ENCODE measurements around the gene ARFGAP3.
"Not testable (repeated sequence)": the region's sequence is repeated elsewhere in the genome, so short reads cannot be mapped to it uniquely, and the experiment has no call there.

The ARFGAP3 gene

DNA sequence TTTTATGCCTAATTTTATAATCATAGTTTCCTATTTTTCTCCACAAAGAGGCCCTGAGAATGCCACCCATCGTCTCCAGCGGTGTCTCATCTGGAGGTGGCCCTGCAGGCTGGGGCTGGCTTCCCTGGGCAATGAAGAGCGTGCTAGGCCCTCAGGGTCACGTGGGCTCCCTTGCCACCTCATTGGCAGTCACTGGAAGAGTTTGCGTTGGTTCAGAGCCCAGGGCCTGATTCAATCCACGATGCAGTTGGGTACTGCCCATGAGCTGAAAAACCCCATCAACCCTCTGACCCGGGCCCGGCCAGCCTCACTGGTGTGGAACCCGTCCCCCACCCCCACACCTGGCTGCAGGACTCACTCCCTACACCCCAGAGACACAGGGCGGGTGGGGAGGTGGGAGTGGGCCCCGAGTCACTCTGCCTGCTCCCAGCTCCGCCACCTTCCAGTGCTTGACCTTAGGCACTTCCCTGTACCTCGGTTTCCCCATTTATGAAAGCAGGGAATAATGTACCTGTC is 93.0 kb downstream of the ARFGAP3 start:
- FAIRE-seq, result no peak

DNA sequence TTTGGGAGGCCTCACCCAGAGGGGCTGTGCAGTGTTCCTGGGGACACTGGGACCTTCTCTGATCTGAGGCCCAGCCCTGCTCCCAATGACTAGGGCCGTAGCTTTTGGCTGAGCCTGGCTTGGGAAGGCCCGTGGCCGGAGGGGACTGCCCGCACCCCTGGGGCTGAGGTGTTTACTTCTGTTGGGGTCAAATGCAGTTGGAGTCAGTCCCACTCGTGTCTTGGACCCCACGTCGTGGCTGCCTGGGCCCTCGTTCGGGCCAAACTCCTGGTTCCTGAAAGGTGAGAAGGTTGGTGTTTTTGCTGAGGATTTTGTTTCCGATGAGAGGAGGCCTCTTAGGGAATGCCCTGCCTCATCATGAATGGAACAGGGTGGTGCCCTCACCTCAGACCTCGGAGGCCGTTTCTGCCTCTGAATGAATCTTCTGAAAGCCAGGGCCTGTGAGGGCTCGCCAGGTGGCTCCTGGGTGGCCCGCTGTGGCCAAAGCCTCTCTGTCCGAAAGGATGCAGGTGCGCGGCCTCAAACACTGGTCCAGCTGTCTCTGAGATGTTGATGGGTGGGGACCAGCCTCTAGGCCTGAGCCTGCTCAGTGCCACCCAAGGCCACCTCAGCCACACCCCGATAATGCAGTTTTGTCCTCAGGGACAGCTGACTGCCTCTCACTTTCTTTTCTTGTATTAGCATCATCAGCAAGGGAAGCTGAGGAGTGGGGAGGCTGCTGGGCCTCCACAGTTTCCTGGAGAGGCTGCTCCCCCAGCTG is 96.1 kb downstream of the ARFGAP3 start:
- FAIRE-seq, result no peak

DNA sequence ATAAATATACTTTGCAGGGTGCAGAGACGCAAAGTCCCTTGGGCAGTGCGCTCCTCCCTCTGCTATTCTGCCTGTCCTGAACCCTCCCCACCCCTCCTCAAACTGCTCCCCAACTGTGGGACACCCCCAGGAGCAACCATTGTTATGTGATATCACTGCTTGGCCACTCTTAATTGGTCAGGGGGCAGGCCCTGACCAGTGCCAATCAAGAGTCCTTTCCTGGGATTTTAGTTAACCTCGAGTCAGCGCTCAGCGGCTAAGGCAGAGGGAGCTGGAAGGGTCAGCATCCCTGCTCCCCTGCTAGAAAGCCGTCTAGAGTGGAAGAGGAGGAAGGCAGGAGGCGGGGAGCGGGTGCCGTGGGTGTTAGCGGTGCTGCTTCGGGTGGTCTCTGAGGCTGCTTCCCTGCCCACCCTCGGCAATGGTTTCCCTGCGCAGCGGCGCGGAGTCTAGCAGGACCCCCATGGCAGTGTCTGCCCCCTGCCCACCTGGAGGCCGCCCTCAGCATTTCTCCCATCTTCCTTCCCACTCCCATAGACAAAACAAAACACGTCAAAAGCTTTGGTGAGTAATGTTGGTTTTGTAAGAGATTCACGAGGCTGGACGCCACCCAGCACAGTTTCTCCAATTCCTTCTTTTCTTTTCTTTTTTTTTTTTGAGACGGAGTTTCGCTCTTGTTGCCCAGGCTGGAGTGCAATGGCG is 98.0 kb downstream of the ARFGAP3 start:
- FAIRE-seq, result no peak

DNA sequence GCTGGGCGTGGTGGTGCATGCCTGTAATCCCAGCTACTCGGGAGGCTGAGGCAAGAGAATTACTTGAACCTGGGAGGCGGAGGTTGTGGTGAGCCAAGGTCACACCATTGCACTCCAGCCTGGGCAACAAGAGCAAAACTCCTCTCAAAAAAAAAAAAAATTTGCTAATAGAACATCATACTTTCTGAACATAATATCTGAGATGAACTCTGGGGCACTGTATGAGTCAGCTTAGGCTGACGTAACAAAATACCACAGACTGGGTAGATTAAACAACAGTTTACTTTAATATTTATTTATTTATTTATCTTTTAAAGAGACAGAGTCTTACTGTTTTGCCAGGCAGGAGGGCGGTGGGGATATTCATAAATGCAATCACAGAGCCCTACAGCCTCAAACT is 101.5 kb downstream of the ARFGAP3 start:
- not testable (repeated sequence) for FAIRE-seq

DNA sequence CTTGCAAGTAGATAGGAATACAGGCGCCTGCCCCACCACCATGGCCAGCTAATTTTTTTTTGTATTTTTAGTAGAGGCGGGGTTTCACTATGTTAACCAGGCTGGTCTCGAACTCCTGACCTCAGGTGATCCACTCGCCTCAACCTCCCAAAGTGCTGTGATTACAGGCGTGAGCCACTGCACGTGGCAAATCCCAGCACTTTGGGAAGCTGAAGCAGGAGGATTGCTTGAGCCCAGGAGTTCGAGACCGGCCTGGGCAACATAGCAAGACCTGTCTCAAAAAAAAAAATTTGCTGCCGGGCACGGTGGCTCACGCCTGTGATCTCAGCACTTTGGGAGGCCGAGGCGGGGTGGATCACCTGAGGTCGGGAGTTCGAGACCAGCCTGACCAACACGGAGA is 102.0 kb downstream of the ARFGAP3 start:
- not testable (repeated sequence) for FAIRE-seq

DNA sequence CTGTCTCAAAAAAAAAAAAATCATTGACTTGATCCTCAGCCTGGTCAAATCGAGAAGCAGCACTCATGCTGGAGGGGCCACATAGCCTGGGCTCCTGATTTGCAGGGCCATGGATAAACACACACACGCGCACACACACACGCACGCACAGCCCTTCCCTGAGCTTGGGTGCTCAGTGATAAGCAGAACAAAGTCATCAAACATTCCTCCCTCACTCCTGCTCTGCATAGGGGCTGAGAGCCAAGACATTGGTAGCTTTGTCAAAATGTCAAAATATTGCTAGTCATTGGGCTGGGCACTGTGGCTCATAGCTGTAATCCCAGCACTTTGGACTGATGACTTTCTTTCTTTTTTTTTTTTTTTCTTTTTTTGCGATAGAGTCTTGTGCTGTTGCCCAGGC is 102.4 kb downstream of the ARFGAP3 start:
- FAIRE-seq, result no peak

DNA sequence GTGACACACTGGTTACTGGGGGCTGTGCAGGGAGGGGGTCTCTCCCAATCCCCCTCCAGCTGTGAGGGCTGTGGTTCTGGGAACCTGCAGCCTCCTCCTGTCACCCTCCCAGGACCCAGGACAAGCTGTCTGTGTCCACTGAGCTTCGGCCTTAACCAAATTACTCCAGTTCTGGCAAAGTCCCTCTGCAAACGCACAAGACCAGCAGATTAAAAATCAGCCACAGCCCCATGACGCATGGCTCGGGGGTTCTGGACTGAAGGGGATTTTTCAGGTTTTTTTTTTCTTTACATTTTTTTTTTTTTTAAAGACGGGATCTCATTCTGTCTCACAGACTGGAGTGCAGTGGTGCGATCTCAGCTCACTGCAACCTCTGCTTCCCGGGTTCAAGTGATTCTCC is 104.2 kb downstream of the ARFGAP3 start:
- no peak for FAIRE-seq

DNA sequence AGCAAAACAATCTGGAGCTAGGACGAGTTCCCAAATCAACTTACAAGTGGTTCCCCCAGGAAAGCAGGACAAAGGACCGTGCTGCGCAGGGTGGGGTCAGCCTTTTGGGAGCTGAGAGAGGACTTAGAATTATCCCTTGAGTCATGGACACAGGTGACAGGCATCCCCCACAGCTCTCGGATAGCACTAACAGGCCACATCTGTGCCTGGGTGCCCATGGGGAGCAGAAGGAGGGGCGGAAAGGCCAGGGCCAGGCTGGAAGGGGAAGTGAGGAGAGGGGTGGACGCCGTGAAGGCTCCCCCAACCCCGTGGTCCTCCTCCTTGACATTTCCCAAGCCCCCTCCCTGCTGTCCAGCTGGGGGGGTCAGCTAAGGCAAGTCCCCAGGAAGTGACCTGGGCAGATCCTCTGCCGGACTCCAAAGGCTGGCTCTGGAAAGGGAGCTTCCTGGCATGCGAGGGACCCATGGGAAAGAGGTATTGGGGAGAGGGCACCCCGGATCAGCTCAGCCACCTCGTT is 104.8 kb downstream of the ARFGAP3 start:
- FAIRE-seq, result no peak

DNA sequence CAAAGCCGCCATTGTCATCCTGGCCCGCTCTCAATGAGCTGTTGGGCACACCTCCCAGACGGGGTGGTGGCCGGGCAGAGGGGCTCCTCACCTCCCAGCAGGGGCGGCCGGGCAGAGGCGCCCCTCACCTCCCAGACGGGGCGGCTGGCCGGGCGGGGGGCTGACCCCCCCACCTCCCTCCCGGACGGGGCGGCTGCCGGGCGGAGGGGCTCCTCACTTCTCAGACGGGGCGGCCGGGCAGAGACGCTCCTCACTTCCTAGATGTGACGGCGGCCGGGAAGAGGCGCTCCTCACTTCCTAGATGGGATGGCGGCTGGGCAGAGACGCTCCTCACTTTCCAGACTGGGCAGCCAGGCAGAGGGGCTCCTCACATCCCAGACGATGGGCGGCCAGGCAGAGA is 106.7 kb downstream of the ARFGAP3 start:
- not testable (repeated sequence) for FAIRE-seq

DNA sequence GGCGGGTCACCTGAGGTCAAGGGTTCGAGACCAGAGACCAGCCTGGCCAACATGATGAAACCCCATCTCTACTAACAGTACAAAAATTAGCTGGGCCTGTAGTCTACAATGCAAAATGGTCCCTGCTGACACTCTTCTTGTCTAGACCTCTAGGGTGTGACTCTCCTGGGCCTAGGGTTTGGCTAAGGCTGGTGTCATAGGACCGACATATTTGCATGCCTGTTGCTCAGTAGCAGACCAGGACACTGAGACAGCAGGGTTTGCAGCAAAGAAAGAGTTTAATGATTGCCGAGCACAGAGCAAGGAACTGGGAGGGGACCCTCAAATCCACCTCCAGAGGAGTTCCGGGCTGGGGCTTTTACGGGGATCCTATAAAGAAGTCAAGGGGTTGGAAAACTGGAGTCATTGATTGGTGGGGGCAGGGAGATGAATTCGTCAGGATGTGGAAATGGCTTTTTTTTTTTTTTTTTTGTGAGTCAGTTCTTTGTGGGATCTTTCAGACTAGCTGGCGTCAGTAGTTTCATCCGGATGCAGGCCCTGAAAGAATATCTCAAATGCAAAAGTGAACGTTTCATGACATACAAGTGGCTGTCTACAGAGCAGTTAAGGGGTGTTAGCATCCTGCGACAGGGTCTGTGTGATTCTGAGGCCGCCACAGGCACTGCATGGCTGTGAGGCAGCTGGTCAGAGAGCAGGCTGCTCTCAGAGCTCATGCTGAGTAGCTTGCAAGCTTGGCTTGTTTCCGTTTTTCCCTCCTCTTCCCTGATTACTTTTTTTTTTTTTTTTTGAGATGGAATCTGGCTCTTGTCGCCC is 109.2 kb downstream of the ARFGAP3 start:
- no peak for FAIRE-seq

All from A204.1 (cell line).